Left lobe of liver (tissue), 2 donors: ENCODE measurements around the gene ZNF467. TPM values are rescaled to one million over a fixed set of nuclear protein-coding genes. Genes with fewer than 3 reads are reported as not detected.

ENCODE experiments used
- ATAC-seq: fragments of 200-7000 bp; cut with Tn5 transposase; one replicate; pipeline ENCODE4 v1.9.1; 2020; ENCODE audit warnings: mild to moderate bottlenecking, moderate library complexity
- DNase-seq: peaks from one replicate; pipeline ENCODE4 v3.0.0-alpha.2; 2020; ENCODE audit warnings: low spot score
- total RNA-seq: library from RNA; stranded (reverse); gene quantifications from one replicate; pipeline ENCODE4 v1.2.1, GENCODE V29; 2021
- donor health status: DM: no; HTN: no; CAD: no; lungs with moderate emphysema.
- donor health status: DM: no; HTN: yes; CAD: no.

The ZNF467 gene
- total RNA-seq, 1 donor from 2014 or later, result 18.9 TPM

DNA sequence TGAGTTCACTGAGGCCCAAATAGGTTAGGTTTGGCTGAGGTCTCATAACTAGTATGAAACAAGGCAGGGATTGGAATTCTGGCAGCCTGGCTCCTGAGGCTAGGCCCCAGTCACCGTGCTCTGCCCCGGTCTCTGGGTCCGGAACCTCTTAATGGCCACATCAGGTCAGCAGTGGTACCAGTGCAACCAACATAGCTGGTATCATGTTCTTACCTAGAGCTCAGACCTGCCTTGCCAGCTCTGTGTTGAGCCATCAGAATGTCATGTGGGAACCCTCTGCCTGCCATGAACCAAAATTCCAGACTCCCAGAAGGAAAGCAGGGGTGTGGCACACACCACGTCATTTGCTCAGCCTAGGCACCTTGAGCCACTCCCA lies 56.5 kb downstream of the ZNF467 start:
- DNase-seq, result no peak
- ATAC-seq, result no peak

GRCh38 chr7:149716007-149716931 lies 57.1 kb downstream of the ZNF467 start:
- DNase-seq (no peak), ATAC-seq (no peak)

DNA sequence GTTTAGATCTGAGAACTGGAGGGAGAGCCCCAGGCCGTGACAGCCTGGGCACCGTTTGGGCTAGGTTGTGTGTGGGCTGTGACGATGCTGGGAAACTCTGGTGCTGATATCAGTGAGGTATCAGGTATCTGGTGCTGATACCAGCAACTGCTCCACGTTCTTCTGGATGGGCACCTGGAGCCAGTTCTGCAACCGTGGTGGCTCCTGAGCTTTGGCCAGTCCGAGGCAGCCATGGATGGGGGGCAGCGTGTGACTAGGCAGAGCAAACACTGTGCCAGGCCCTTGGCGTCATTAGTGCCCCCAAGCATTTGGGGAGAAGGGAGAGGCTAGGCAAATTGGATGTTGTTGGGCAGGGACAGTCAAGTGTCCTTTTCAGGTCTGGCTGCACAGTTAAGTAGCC lies 57.9 kb downstream of the ZNF467 start:
- ATAC-seq (no peak), DNase-seq (no peak)

GRCh38 chr7:149714910-149715471 lies 58.4 kb downstream of the ZNF467 start:
- ATAC-seq (no peak), DNase-seq (no peak)

Other genes starting within 250 kb of the ZNF467 start
- 10.5 TPM for gene ZNF862, start 64.8 kb upstream of the ZNF467 start, total RNA-seq
- 99.4 TPM for gene ATP6V0E2, start 100.4 kb upstream of the ZNF467 start, total RNA-seq